Thyroid gland (tissue), 4 donors: Measurements from ENCODE around the gene PROM1. TPM values are rescaled to one million over a fixed set of nuclear protein-coding genes. Genes with fewer than 3 reads are reported as not detected.

ENCODE experiments used
- DNase-seq, 2 donors: peaks; one replicate each; pipeline ENCODE4 v3.0.0-alpha.2; 2019
- H3K27ac ChIP-seq, 3 donors: fragments of 200-600 bp; sonication (generic); 1 replicate in 2 of 3; 2 replicates in 1 of 3; pipeline ENCODE4 v1.5.1; 2016 to 2019; ENCODE audit warnings: mild to moderate bottlenecking in 1 of 3, moderate library complexity in 1 of 3
- H3K27me3 ChIP-seq: fragments of 200-600 bp; sonication (generic); one replicate; pipeline ENCODE4 v1.5.1; 2019
- H3K36me3 ChIP-seq, 2 donors: fragments of 200-600 bp; sonication (generic); one replicate each; pipeline ENCODE4 v1.5.1; 2016 to 2019
- H3K4me1 ChIP-seq, 2 donors: fragments of 200-600 bp; sonication (generic); one replicate each; pipeline ENCODE4 v1.5.1; 2017 to 2019
- H3K4me3 ChIP-seq, 3 donors: fragments of 200-600 bp; sonication (generic); replicated peaks in 1 of 3; 1 replicate in 2 of 3; 2 replicates in 1 of 3; pipeline ENCODE4 v1.5.1; 2016; ENCODE audit warnings: mild to moderate bottlenecking in 1 of 3
- H3K9me3 ChIP-seq: fragments of 200-600 bp; sonication (generic); one replicate; pipeline ENCODE4 v1.5.1; 2017
- CTCF ChIP-seq, 6 experiments: fragments of 200-600 bp in 3 of 6; fragments of 450-650 bp in 3 of 6; sonication (generic) in 3 of 6; IDR thresholded peaks; one replicate each; pipeline ENCODE4 v1.5.1; 2016 to 2019; ENCODE audit warnings: antibody characterized with exemption in 6 of 6, mild to moderate bottlenecking in 2 of 6, inconsistent platforms in 1 of 6, moderate library complexity in 1 of 6
- POLR2A ChIP-seq, 2 donors: fragments of 450-650 bp; IDR thresholded peaks; one replicate each; pipeline ENCODE4 v1.6.1; 2017; ENCODE audit warnings: antibody characterized with exemption in 2 of 2, mild to moderate bottlenecking in 2 of 2, moderate library complexity in 1 of 2
- whole genome bisulfite sequencing, 2 donors: methylation state at CpG; one replicate each; pipeline ENCODE4 v1.1.5; 2017; 5-methylcytosine and 5-hydroxymethylcytosine counted together
- intact Hi-C: fragments of 100-400 bp; cut with DNase I; formaldehyde crosslinking; loops from one replicate; pipeline ENCODE4 v1.15.1; 2023
- total RNA-seq, 4 donors: library from RNA; depleted of rRNA; stranded (reverse); fragments of >200 nt; gene quantifications; one replicate each; pipeline ENCODE4 v1.2.3, GENCODE V29; 2016

PROM1 gene
- total RNA-seq, 4 donors from 2014 or later: 0.67 to 9.9 (median 2.3) TPM

- Histone ChIP-seq H3K9me3 (no peaks in the 10 kb centered on the region), H3K27ac (no peak overlapping the region), H3K36me3 (no peaks in the 10 kb centered on the region), H3K27me3 (no peaks in the 10 kb centered on the region), H3K4me1 (peaks cover 7 to 9% of the 10 kb centered on the region in 2 donors), H3K4me3 (no peak overlapping the region)
- TF ChIP-seq CTCF (IDR thresholded peaks at IDR 0.05): no peak
- no peak for TF ChIP-seq POLR2A (IDR thresholded peaks at IDR 0.05)
- intact Hi-C loops: no loop called here
- WGBS, 2 donors: 96 to 98% methylated on average over 5 of the region's 5 CpGs
- no peak for DNase-seq
Measured at GRCh38 chr4:15931451-15932210, 152.2 kb downstream of the PROM1 start.

- 62 to 74% methylated on average over 5 to 7 of the region's 7 CpGs for WGBS, 2 donors
- DNase-seq: peak in 1 of 2 donors; percentile 34
- no peaks in the 10 kb centered on the region for H3K4me1 ChIP-seq
- no peak overlapping the region for H3K27ac ChIP-seq
- no peak overlapping the region for H3K4me3 ChIP-seq
- intact Hi-C loops: no loop called here
- H3K27me3 ChIP-seq: no peaks in the 10 kb centered on the region
- TF ChIP-seq POLR2A (IDR thresholded peaks at IDR 0.05) (no peak), CTCF (IDR thresholded peaks at IDR 0.05) (no peak)
- no peaks in the 10 kb centered on the region for H3K36me3 ChIP-seq
- no peaks in the 10 kb centered on the region for H3K9me3 ChIP-seq
Measured at GRCh38 chr4:15930314-15930713, 153.5 kb downstream of the PROM1 start.

DNA sequence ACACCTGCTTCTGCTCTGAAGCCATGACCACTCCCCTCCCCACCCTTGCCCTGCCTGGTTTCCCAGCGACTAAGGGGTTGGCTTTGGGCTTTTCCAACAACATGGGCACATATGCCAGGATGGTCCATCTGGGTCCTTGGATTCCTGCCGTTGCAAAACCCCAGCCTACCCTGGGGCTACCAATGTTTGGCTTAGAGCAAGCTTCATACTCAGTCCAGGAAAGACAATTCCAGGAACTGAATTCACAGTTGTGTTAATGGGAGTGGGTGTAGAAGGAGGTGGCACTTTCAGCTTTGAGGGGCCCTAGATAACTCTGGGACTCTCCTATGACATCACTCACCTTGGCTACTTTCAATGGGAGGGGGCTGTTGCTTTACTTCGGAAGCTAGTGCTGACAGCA is 154.3 kb downstream of the PROM1 start:
- TF ChIP-seq CTCF (IDR thresholded peaks at IDR 0.05): no peak
- no peak for TF ChIP-seq POLR2A (IDR thresholded peaks at IDR 0.05)
- intact Hi-C loops: no loop called here
- 85 to 87% methylated on average over 3 of the region's 3 CpGs for WGBS, 2 donors
- H3K4me1 ChIP-seq: no peaks in the 10 kb centered on the region
- no peaks in the 10 kb centered on the region for H3K36me3 ChIP-seq
- H3K4me3 ChIP-seq: no peak overlapping the region
- no peak for DNase-seq
- H3K27ac ChIP-seq: no peak overlapping the region
- no peaks in the 10 kb centered on the region for H3K27me3 ChIP-seq
- no peaks in the 10 kb centered on the region for H3K9me3 ChIP-seq

GRCh38 chr4:15928883-15929282 is 154.9 kb downstream of the PROM1 start:
- TF ChIP-seq POLR2A (IDR thresholded peaks at IDR 0.05) (no peak), CTCF (IDR thresholded peaks at IDR 0.05) (no peak)
- H3K9me3 ChIP-seq: no peaks in the 10 kb centered on the region
- no peaks in the 10 kb centered on the region for H3K4me1 ChIP-seq
- no peaks in the 10 kb centered on the region for H3K36me3 ChIP-seq
- intact Hi-C loops: no loop called here
- DNase-seq: no peak
- 64 to 73% methylated on average over 5 of the region's 5 CpGs for WGBS, 2 donors
- no peak overlapping the region for H3K4me3 ChIP-seq
- no peaks in the 10 kb centered on the region for H3K27me3 ChIP-seq
- no peak overlapping the region for H3K27ac ChIP-seq

- Histone ChIP-seq H3K9me3 (no peaks in the 10 kb centered on the region), H3K36me3 (no peaks in the 10 kb centered on the region), H3K27me3 (no peaks in the 10 kb centered on the region), H3K4me3 (no peak overlapping the region), H3K4me1 (no peaks in the 10 kb centered on the region), H3K27ac (no peak overlapping the region)
- DNase-seq: no peak
- WGBS, 2 donors: 79 to 89% methylated on average over 7 of the region's 7 CpGs
- TF ChIP-seq POLR2A (IDR thresholded peaks at IDR 0.05) (no peak), CTCF (IDR thresholded peaks at IDR 0.05) (no peak)
- intact Hi-C loops: no loop called here
Measured at GRCh38 chr4:15926486-15926885, 157.3 kb downstream of the PROM1 start.
